Transverse colon (tissue), 4 donors: ENCODE results near the gene FHL5. TPM values are rescaled to one million over a fixed set of nuclear protein-coding genes. Genes with fewer than 3 reads are reported as not detected.

Experiments
- DNase-seq: peaks from one replicate; pipeline ENCODE4 v3.0.0-alpha.2; 2019
- H3K27ac ChIP-seq, 4 donors: fragments of 200-600 bp; sonication (generic); 2 replicates each; pipeline ENCODE4 v1.5.1; 2016 to 2018; ENCODE audit warnings: inconsistent platforms in 4 of 4
- H3K27me3 ChIP-seq: fragments of 200-600 bp; sonication (generic); 2 replicates; pipeline ENCODE4 v1.5.1; 2017; ENCODE audit warnings: inconsistent platforms
- H3K36me3 ChIP-seq, 4 donors: fragments of 200-600 bp; sonication (generic); 2 replicates each; pipeline ENCODE4 v1.5.1; 2017 to 2019; ENCODE audit warnings: inconsistent platforms in 4 of 4
- H3K4me1 ChIP-seq, 4 donors: fragments of 200-600 bp; sonication (generic); 2 replicates each; pipeline ENCODE4 v1.5.1; 2017 to 2020; ENCODE audit warnings: inconsistent platforms in 4 of 4
- H3K4me3 ChIP-seq, 4 donors: fragments of 200-600 bp; sonication (generic); 1 replicate in 1 of 4; 2 replicates in 3 of 4; pipeline versions ENCODE4 v1.5.1 to v1.6.1; 2017 to 2019; ENCODE audit warnings: inconsistent platforms in 4 of 4
- H3K9me3 ChIP-seq, 2 donors: fragments of 200-600 bp; sonication (generic); 2 replicates each; pipeline ENCODE4 v1.5.1; 2017 to 2019; ENCODE audit warnings: inconsistent platforms in 2 of 2
- CTCF ChIP-seq, 5 experiments: fragments of 200-600 bp in 3 of 5; fragments of 450-650 bp in 2 of 5; sonication (generic) in 3 of 5; IDR thresholded peaks; 1 replicate in 2 of 5; 2 replicates in 3 of 5; pipeline ENCODE4 v1.5.1; 2016 to 2017; ENCODE audit warnings: antibody characterized with exemption in 5 of 5, inconsistent platforms in 3 of 5, mild to moderate bottlenecking in 2 of 5, moderate library complexity in 1 of 5
- EP300 ChIP-seq: sonication (generic); formaldehyde crosslinking; IDR thresholded peaks from one replicate; pipeline ENCODE4 v1.6.1; 2017; ENCODE audit warnings: antibody characterized with exemption, low read depth
- POLR2A ChIP-seq: fragments of 450-650 bp; IDR thresholded peaks from one replicate; pipeline ENCODE4 v1.6.1; 2016; ENCODE audit warnings: antibody characterized with exemption, mild to moderate bottlenecking, moderate library complexity
- POLR2AphosphoS5 ChIP-seq, 3 donors: sonication (generic); formaldehyde crosslinking; IDR thresholded peaks; one replicate each; pipeline ENCODE4 v1.6.1; 2016; ENCODE audit warnings: antibody characterized with exemption in 3 of 3
- WGBS, 2 donors: methylation state at CpG; one replicate each; pipeline ENCODE4 v1.1.5; 2018; ENCODE audit warnings: low coverage in 1 of 2; 5-methylcytosine and 5-hydroxymethylcytosine counted together
- in situ Hi-C, 4 donors: fragments of 200-750 bp; cut with MboI; loops; one replicate each; pipeline versions ENCODE4 v1.15.0 to v1.15.1; 2017; ENCODE audit warnings: low sequenced_read_pairs in 3 of 4, low pct_ligation_motif_present in 1 of 4, low pct_unique_long_range_greater_than_20kb in 1 of 4
- intact Hi-C: fragments of 100-400 bp; cut with DNase I; formaldehyde crosslinking; loops from one replicate; pipeline ENCODE4 v1.15.1; 2023; ENCODE audit warnings: low total_unique reads
- small RNA-seq, 4 donors: library from RNA; depleted of rRNA; stranded (forward); fragments of <200 nt; gene quantifications; one replicate each; pipeline ENCODE3, GENCODE V24; 2016
- total RNA-seq, 4 donors: library from RNA; depleted of rRNA; stranded (reverse); fragments of >200 nt; gene quantifications; one replicate each; pipeline ENCODE4 v1.1.0, GENCODE V29; 2016

Gene FHL5
- total RNA-seq, 4 donors from 2014 or later: 2.9 to 9.2 (median 4.6) TPM; not detected in 1

DNA sequence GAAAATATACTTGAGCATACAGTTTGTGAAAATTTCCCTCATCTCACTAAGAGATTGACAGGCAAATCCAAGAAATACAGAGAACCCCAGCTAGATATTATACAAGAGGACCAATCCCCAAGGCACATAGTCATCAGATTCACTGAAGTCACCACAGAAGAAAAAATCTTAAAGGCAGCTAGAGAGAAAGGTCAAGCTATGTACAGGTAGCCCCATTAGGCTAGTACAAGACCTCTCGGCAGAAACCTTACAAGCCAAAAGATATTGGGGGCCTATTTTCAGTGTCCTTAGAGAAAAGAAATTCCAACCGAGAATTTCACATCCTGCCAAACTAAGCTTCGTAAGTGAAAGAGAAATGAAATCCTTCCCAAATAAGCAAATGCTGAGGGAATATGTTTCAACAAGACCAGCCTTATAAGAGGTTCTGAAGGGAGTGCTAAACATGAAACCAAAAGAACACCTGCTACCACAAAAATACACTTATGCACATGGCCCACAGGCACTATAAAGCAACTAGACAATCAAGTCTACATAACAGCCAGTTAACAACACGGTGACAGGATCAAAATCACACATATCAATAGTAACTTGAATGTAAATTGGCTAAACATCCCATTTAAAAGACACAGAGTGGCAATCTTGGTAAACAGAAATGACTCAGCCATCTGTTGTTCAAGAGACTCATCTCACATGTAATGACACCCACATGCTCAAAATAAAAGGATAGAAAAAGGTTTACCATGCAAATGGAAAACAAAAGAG, 96.3 kb downstream of the FHL5 start:
- no peak for TF ChIP-seq EP300
- TF ChIP-seq POLR2AphosphoS5 (IDR thresholded peaks at IDR 0.05): no peak
- TF ChIP-seq POLR2A: no peak
- TF ChIP-seq CTCF (IDR thresholded peaks at IDR 0.05): no peak
- Histone ChIP-seq H3K4me3 (no peak overlapping the region), H3K27ac (no peak overlapping the region), H3K27me3 (no peaks in the 10 kb centered on the region), H3K36me3 (no peaks in the 10 kb centered on the region), H3K9me3 (no peaks in the 10 kb centered on the region), H3K4me1 (no peaks in the 10 kb centered on the region)
- DNase-seq: no peak
- intact Hi-C loops (no loop called here), in situ Hi-C loops (no loop called here)
- WGBS, 2 donors: 74 to 82% methylated on average over 2 to 4 of the region's 4 CpGs

Small RNA genes within 50 kb of the gene (small RNA-seq; reads per million reads assigned to genes)
- 0 to 0.42 (median 0) reads per million in 4 donors for gene RNU4-70P

Other genes starting within 250 kb of the FHL5 start
- 10 to 100 TPM in 2 of 4 donors, 1 to 10 TPM in 2; 5.2 to 27.5 (median 14.9) TPM for gene UFL1, start 41.3 kb upstream of the FHL5 start, total RNA-seq